B cell (primary cell): Measurements from ENCODE around the gene TSSC4.

Source experiments
- CTCF ChIP-seq: fragments of 200-600 bp; IDR thresholded peaks from one replicate; pipeline ENCODE4 v1.8.0; 2022; ENCODE audit warnings: antibody characterized with exemption, mild to moderate bottlenecking
- EZH2 ChIP-seq: IDR thresholded peaks from 2 replicates; pipeline ENCODE4 v1.6.1; 2012; ENCODE audit warnings: borderline replicate concordance, low read depth, mild to moderate bottlenecking, moderate library complexity, low read length; ENCODE audit not compliant: insufficient read depth, poor library complexity, severe bottlenecking

GRCh38 chr11:2446590-2447252 lies 46.2 kb downstream of the TSSC4 start:
- TF ChIP-seq CTCF (no peak), EZH2 (no peak)
